Chondrocyte (in vitro differentiated cells): ENCODE results near the gene SRCAP. TPM values are rescaled to one million over a fixed set of nuclear protein-coding genes. Genes with fewer than 3 reads are reported as not detected.

Experiments
- DNase-seq: peaks from one replicate; pipeline ENCODE4 v3.0.0; 2021; ENCODE audit warnings: mixed read lengths, low spot score
- H3K27ac Mint-ChIP-seq: one replicate; pipeline ENCODE4 v1.8.0; 2021; ENCODE audit warnings: mild to moderate bottlenecking, moderate library complexity, mixed read lengths; ENCODE audit not compliant: unreplicated experiment
- H3K27me3 Mint-ChIP-seq: 2 replicates; pipeline ENCODE4 v1.8.0; 2021; ENCODE audit warnings: low read depth, mixed read lengths
- H3K36me3 Mint-ChIP-seq: 2 replicates; pipeline ENCODE4 v1.8.0; 2021; ENCODE audit warnings: low read depth, mixed read lengths
- H3K4me1 Mint-ChIP-seq: 2 replicates; pipeline ENCODE4 v1.8.0; 2021; ENCODE audit warnings: low read depth, mild to moderate bottlenecking, mixed read lengths
- H3K4me3 Mint-ChIP-seq: one replicate; pipeline ENCODE4 v1.8.0; 2021; ENCODE audit warnings: mild to moderate bottlenecking, moderate library complexity, mixed read lengths; ENCODE audit not compliant: unreplicated experiment
- H3K9me3 Mint-ChIP-seq: 2 replicates; pipeline ENCODE4 v1.8.0; 2021; ENCODE audit warnings: low read depth, mixed read lengths
- total RNA-seq: library from RNA; stranded (reverse); gene quantifications from 3 replicates; pipeline ENCODE4 v1.2.1, GENCODE V29; 2021
- TF ChIP-seq, protein P1 (sequence below): fragments of 200-600 bp; sonication (generic); IDR thresholded peaks from 2 replicates; pipeline ENCODE4 v1.5.0; 2021; ENCODE audit warnings: antibody characterized with exemption, mild to moderate bottlenecking, moderate library complexity

Gene SRCAP
- total RNA-seq, 1 donor from 2014 or later = 49.2 TPM

- no peaks in the 10 kb centered on the region for H3K27me3 Mint-ChIP-seq
- TF ChIP-seq, protein P1, sequence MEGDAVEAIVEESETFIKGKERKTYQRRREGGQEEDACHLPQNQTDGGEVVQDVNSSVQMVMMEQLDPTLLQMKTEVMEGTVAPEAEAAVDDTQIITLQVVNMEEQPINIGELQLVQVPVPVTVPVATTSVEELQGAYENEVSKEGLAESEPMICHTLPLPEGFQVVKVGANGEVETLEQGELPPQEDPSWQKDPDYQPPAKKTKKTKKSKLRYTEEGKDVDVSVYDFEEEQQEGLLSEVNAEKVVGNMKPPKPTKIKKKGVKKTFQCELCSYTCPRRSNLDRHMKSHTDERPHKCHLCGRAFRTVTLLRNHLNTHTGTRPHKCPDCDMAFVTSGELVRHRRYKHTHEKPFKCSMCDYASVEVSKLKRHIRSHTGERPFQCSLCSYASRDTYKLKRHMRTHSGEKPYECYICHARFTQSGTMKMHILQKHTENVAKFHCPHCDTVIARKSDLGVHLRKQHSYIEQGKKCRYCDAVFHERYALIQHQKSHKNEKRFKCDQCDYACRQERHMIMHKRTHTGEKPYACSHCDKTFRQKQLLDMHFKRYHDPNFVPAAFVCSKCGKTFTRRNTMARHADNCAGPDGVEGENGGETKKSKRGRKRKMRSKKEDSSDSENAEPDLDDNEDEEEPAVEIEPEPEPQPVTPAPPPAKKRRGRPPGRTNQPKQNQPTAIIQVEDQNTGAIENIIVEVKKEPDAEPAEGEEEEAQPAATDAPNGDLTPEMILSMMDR = no peak
- H3K4me1 Mint-ChIP-seq = peaks cover 28% of the 10 kb centered on the region
- no peaks in the 10 kb centered on the region for H3K9me3 Mint-ChIP-seq
- no peak overlapping the region for H3K4me3 Mint-ChIP-seq
- peaks cover 13% of the 10 kb centered on the region for H3K36me3 Mint-ChIP-seq
- no peak for DNase-seq
- H3K27ac Mint-ChIP-seq = no peak overlapping the region
These were observed 83.7 kb downstream of the SRCAP start for GRCh38 chr16:30782486-30783279.

DNA sequence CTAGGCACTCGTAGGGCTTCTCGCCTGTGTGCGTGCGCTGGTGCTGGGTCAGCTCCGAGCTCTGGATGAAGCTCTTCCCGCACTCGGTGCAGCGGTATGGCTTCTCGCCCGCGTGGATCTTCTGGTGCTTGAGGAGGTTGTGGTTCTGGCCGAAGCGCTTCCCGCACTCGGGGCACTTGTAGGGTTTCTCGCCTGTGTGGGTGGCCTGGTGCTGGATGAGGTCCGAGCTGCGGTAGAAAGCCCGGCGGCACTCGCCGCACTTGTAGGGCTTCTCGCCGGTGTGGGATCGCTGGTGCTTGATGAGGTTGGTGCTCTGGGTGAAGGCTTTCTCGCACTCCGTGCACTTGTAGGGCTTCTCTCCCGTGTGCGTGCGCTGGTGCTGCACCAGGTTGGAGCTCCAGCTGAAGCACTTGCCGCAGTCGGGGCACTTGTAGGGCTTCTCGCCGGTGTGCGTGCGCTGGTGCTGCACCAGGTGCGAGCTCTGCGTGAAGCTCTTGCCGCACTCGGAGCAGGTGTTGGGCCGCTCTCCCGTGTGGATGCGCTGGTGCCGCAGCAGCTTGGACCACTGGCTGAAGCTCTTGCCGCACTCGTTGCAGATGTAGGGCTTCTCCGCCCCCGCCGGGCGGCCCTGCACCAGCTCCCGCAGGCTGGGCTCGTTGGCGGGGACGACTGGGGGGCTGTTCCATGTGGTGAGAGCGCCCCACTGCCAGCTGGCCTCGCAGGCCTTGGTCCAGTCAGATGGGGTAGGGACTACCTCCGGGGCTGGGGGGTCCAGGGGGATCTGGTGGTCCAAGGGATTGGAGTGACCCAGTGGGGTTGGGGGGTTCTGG is 84.5 kb downstream of the SRCAP start:
- Mint-ChIP-seq H3K27me3 (no peaks in the 10 kb centered on the region), H3K36me3 (peaks cover 13% of the 10 kb centered on the region), H3K9me3 (no peaks in the 10 kb centered on the region), H3K27ac (peak overlapping the region; percentile 45), H3K4me3 (no peak overlapping the region), H3K4me1 (peaks cover 29% of the 10 kb centered on the region)
- TF ChIP-seq, protein P1 = no peak
- DNase-seq = no peak

GRCh38 chr16:30784215-30784614 is 85.2 kb downstream of the SRCAP start:
- Mint-ChIP-seq H3K9me3 (no peaks in the 10 kb centered on the region), H3K36me3 (peaks cover 13% of the 10 kb centered on the region), H3K4me1 (peaks cover 23% of the 10 kb centered on the region), H3K27me3 (no peaks in the 10 kb centered on the region), H3K27ac (no peak overlapping the region), H3K4me3 (no peak overlapping the region)
- TF ChIP-seq, protein P1 = no peak
- no peak for DNase-seq

DNA sequence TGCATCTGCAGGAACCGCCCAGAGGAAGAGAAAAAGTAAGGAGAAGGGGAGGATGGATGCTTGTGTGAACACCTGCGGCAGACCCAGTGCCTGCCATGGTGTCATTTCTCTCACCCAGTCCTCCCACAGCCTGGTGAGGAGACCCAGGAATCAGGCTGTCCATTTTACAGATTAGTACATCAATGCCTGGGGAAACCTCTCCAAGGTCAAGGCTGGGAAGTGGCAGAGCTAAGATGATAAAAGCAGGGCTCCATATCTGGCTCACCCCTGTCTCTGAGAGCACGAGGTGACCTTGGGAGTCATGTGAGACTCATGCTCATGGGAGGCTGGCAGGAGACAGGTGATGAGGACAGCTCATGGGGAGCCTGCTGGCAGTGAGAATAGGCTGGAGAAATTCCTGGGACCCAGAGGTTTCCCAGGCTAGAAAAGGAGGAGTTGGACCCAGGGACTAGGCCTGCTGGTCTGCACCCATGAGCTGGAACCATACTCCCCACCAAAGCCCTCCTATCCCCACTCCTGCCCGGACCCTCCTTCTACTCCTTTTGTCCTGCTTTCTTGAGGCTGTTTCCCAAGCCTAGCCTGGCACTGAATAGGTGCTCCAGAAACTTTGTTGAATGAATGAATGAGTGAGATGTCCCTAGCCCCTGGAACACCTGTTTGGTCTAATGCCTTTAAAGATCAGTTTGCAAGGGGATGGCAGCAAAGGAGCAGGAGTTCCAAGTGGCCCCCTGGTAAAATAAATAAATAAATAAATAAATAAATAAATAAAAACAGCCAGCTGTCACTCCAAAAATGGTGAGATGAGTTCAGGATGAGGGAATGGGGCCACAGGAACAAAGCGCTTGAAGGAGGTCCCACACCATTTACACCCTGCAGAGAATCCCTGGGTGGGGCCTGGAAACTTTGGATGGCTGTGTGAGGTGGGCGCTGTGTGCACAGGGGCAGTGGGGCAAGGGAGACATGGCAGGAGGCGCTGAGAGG is 86.4 kb downstream of the SRCAP start:
- Mint-ChIP-seq H3K9me3 (no peaks in the 10 kb centered on the region), H3K36me3 (peaks cover 13% of the 10 kb centered on the region), H3K27ac (peak overlapping the region; percentile 85), H3K4me3 (peak overlapping the region; percentile 86), H3K4me1 (peaks cover 23% of the 10 kb centered on the region), H3K27me3 (no peaks in the 10 kb centered on the region)
- DNase-seq = no peak
- TF ChIP-seq, protein P1 = no peak
